ENCODE data around the gene ARHGAP1. TPM values are rescaled to one million over a fixed set of nuclear protein-coding genes. Genes with fewer than 3 reads are reported as not detected.
A peak's percentile ranks its signal among the peaks of the same experiment; 100 is the strongest.

ARHGAP1 gene
- total and polyA plus RNA-seq, 2 of the 13 experiments (the other 11 are each of a cell fraction or from before 2014, with no cell fraction given) = 18.6 to 30.3 TPM

GRCh38 chr11:46700241-46701077 lies at the start of gene ARHGAP1, which contains the start of gene ZNF408 (continued):
- TF ChIP-seq ZNF431 (CRISPR knock-in tag; IDR thresholded peaks at IDR 0.05; ENCODE audit: borderline replicate concordance, low read depth) = no peak; the same call in 1 of the 2 replicates
- TF ChIP-seq GRHL1 (CRISPR knock-in tag; conservative IDR thresholded peaks at IDR 0.05) = no peak
- no peak; the same call in 1 of the 2 replicates for TF ChIP-seq ZNF567 (CRISPR knock-in tag; IDR thresholded peaks at IDR 0.05; ENCODE audit: borderline replicate concordance)
- peak; percentile 17 for TF ChIP-seq TBL1XR1 (IDR thresholded peaks at IDR 0.05; ENCODE audit: borderline replicate concordance, low read length, partially characterized antibody)
- no peak for TF ChIP-seq E2F1 (CRISPR knock-in tag; IDR thresholded peaks at IDR 0.05)
- TF ChIP-seq ZFP62 (CRISPR knock-in tag; IDR thresholded peaks at IDR 0.05) = no peak
- no peak for TF ChIP-seq ZBTB43 (CRISPR knock-in tag; conservative IDR thresholded peaks at IDR 0.05)
- TF ChIP-seq DPF2 (CRISPR knock-in tag; IDR thresholded peaks at IDR 0.05; ENCODE audit: borderline replicate concordance, low read depth) = no peak
- peak; percentile 79 for TF ChIP-seq ZNF263 (CRISPR knock-in tag; IDR thresholded peaks at IDR 0.05)
- TF ChIP-seq TRIM22 (IDR thresholded peaks at IDR 0.05) = no peak
- no peak for TF ChIP-seq ZNF468 (CRISPR knock-in tag; IDR thresholded peaks at IDR 0.05)
- no peak for TF ChIP-seq SRSF4 (IDR thresholded peaks at IDR 0.05; ENCODE audit: low read depth, low read length, poor library complexity, severe bottlenecking)
- peak; percentile 78; the same call in 1 of the 2 replicates for TF ChIP-seq TIGD3 (CRISPR knock-in tag; IDR thresholded peaks at IDR 0.05; ENCODE audit: borderline replicate concordance)
- no peak; the same call in 1 of the 2 replicates for TF ChIP-seq CAMTA2 (CRISPR knock-in tag; IDR thresholded peaks at IDR 0.05; ENCODE audit: borderline replicate concordance)
- peak; percentile 39; the same call in 1 of the 2 replicates for TF ChIP-seq EHMT2 (IDR thresholded peaks at IDR 0.05; ENCODE audit: borderline replicate concordance, low read depth, low read length)
- TF ChIP-seq EP300 (IDR thresholded peaks at IDR 0.05; ENCODE audit: low read depth in 2 of 2, low read length in 2 of 2) = peak in 1 of 2 experiments; percentile 37; a peak in 2 of 4 replicates
- no peak for TF ChIP-seq EP300 (CRISPR knock-in tag; IDR thresholded peaks at IDR 0.05; ENCODE audit: borderline replicate concordance)
- TF ChIP-seq ATF4 (CRISPR knock-in tag; IDR thresholded peaks at IDR 0.05) = no peak
- TF ChIP-seq ZNF530 (CRISPR knock-in tag; IDR thresholded peaks at IDR 0.05; ENCODE audit: low read depth) = no peak

All from HepG2 (cell line).